DMS 273 treated with DMSO at 0.1 percent for 48 hours (cell line): ENCODE measurements around the gene PLEKHA3.
A peak's percentile ranks its signal among the peaks of the same experiment; 100 is the strongest.
"Not testable (repeated sequence)": the region's sequence is repeated elsewhere in the genome, so short reads cannot be mapped to it uniquely, and the experiment has no call there.

Experiments used
- DNase-seq: peaks from one replicate; lab custom pipeline; 2025; lab: John Stamatoyannopoulos, UW

PLEKHA3 gene

DNA sequence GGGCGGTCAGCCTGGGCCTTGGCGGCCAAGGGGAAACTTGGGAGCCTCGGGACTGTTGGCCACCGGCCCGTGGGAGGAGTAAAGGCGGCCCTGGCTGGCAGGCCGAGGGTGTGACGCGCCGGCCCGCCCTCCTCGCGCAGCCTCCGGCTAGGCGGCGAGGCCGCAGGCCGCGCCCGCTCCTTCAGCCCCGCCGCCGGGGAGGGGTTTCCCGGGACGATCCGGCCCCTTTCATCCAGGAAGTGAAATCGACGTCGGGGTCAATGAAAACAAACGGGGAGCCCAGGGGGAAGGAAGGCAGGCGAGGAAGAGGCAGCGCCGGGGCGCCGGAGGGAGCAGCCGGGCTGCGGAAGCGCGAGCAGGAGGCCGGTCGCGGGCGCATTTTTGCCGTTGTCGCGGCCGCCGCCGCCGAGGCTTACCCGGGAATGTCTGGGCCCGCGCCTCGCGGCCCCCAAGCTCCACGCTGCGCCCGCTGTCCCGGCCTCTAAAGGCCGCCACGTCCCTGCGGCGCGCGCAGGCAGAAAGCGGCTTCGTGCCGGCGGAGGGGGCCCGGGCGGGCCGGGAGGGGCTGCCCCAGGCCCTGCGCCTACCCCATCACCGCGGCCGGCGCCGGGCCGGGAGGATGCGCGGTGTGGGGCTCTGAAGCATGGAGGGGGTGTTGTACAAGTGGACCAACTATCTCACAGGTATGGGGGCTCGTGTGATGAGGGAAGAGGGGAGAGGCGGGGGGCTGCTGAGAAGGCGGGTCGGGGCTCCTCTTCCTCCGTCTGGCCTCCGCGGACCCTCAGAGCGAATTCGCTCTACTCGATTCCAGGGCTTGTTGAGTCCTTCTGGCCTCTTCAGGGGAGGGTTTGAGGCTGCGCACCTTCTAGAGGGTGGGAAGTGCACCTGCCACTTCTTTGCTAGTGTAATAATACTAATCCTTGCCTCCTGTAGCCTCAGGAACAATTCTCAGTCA lies at the start of gene PLEKHA3:
Gene PLEKHA3, plus strand, starts transcription at position 231 of the 955 bp plus-strand sequence. Its CDS starts 413 bp downstream, at position 644.
- DNase-seq = peak; percentile 77

DNA sequence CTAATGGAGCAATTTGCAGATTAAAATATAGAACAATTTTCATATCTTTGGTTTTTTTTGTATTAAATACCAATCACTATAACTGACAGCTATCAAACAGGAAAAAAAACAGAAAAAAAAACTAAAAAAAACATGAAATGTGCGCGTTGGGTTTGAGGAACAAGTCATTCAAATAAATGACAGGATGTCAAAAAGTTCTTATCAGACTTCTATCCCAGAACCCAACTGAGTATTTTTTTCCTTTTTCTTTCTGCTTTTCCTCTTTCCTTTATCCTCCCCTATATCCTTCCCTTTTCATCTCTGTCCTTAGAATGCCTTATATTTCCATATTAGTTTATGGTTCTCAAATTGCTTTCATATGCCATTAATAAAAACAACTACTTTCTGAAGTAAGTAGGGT lies 43.6 kb upstream of the PLEKHA3 start:
- DNase-seq = no peak

GRCh38 chr2:178441426-178441825 lies 38.8 kb upstream of the PLEKHA3 start:
- no peak for DNase-seq

- no peak for DNase-seq
Measured at GRCh38 chr2:178448968-178449661, 31.1 kb upstream of the PLEKHA3 start.

- no peak for DNase-seq
Measured at GRCh38 chr2:178449700-178450523, 30.3 kb upstream of the PLEKHA3 start.

GRCh38 chr2:178450524-178450773 lies 29.8 kb upstream of the PLEKHA3 start:
- DNase-seq = no peak

- DNase-seq = peak; percentile 90
Measured at GRCh38 chr2:178450774-178451525, 29.3 kb upstream of the PLEKHA3 start, which contains the start of the genes PJVK and PRKRA. Gene PJVK (plus strand): TSS chr2:178451378. CDS start chr2:178453410, 2,032 bp downstream. Gene PRKRA (minus strand): TSS chr2:178451175. CDS start chr2:178451030, 145 bp downstream.

- no peak for DNase-seq
Measured at GRCh38 chr2:178452334-178452733, 27.9 kb upstream of the PLEKHA3 start.

- no peak for DNase-seq
Measured at GRCh38 chr2:178452870-178453269, 27.4 kb upstream of the PLEKHA3 start.

- DNase-seq = no peak
Measured at GRCh38 chr2:178455947-178456346, 24.3 kb upstream of the PLEKHA3 start.

- DNase-seq = no peak
Measured at GRCh38 chr2:178457390-178457886, 22.8 kb upstream of the PLEKHA3 start.

GRCh38 chr2:178469219-178469849 lies 10.9 kb upstream of the PLEKHA3 start:
- no peak for DNase-seq

GRCh38 chr2:178471313-178471712 lies 8.9 kb upstream of the PLEKHA3 start:
- not testable (repeated sequence) for DNase-seq

DNA sequence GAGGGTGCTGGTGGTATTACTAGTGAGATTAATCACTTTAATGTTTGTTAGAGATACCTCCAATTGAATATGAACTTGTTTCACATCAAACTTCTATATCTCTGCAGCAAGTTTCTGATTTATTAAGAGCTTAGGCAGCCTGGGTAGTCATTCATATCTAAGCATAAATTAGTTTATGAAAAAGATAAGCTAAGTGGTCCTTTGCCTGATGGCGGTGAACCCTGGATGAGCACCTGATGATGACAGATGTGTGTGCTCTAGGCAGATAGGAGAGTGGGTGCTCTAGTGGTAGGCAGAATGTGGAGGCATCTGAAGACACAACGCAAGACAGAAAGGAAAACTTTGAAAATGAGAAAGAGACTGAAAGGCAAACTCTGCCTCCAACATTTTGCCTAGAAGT lies 6.9 kb upstream of the PLEKHA3 start:
- no peak for DNase-seq

- no peak for DNase-seq
Measured at GRCh38 chr2:178473931-178474330, 6.3 kb upstream of the PLEKHA3 start.

- DNase-seq = no peak
Measured at GRCh38 chr2:178474560-178474959, 5.7 kb upstream of the PLEKHA3 start.

- DNase-seq = no peak
Measured at GRCh38 chr2:178476477-178476876, 3.8 kb upstream of the PLEKHA3 start.

DNA sequence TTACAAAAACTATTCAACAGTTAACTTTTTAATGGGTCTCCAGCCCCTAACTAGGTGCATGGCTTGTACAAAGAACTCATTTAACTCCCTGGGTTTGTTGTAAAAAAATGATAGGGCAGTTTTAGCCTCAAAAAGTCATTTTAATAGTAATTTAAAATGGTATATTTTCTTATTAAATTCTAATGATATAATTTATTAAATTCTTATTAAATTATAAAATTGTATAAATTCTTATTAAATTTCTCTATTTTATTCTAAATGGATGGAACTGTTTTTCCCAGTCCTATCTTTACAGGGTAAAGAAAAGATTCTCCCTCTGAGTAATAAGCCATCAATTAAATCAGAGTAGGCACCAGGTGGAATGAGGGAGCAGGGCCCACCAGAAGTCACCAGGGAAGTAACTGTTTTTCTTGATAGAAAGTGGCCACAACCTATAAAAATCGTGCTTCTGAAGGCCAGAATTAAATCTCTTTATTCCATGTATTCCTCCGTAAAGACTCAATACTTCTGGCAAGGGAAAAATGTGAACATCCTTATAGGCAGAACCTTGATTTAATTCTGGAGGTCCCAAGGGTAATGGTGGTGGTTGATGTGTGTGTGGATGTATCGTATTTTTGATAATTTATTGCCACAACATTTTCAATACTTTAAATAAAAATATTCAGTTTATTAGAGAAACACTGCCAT lies 2.7 kb upstream of the PLEKHA3 start:
- DNase-seq = no peak

DNA sequence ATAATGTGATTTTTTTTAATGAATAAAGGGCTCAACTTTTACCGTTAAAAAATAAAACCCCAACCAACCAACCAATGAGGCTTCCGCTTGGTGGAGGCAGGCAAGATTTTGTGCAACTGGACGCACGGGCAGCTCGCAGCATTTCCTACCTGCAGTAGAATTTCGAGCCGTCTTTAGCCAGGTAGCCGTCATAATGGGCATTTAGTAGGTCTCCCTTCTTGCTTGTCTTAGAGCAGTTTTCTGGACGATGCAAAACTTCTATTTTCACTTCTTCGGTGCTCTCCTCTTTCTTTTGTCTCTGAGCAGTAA lies 2.2 kb upstream of the PLEKHA3 start:
- no peak for DNase-seq
